Stimulated activated CD8-positive, alpha-beta memory T cell treated with anti-CD3 and anti-CD28 coated beads, Interleukin-12 subunit alpha, Interleukin-12 subunit beta, amount 100 ng/mL, for 24 hours (primary cell): ENCODE measurements around the gene HDAC3.
"Not testable (repeated sequence)": the region's sequence is repeated elsewhere in the genome, so short reads cannot be mapped to it uniquely, and the experiment has no call there.

ENCODE experiments used
- DNase-seq: peaks from one replicate; pipeline ENCODE4 v3.0.0-alpha.2; 2020; ENCODE audit errors: extremely low read depth

The HDAC3 gene

GRCh38 chr5:141634720-141635119 lies 1.9 kb downstream of the HDAC3 start:
- no peak for DNase-seq

- DNase-seq = no peak
These were observed 2.6 kb downstream of the HDAC3 start for GRCh38 chr5:141633871-141634561.

DNA sequence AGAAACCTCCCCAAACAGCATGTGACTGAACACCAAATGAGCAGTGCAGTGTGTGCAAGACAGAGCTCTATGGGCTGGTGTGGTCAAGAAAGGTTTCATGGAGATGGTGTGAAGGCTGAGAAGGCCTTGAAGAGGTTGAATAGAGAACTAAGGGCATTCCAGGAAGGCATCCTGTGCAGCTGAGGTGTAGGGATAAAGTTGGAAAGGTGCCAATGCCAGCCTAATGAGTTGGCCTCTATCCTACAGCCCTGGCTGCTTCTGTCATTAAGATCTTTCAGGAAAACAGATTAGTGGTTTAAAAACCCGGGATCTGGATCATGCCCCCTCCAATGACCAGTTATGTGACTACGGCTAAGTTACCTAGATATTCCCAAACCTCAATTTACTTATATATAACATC lies 4.0 kb downstream of the HDAC3 start:
- no peak for DNase-seq

DNA sequence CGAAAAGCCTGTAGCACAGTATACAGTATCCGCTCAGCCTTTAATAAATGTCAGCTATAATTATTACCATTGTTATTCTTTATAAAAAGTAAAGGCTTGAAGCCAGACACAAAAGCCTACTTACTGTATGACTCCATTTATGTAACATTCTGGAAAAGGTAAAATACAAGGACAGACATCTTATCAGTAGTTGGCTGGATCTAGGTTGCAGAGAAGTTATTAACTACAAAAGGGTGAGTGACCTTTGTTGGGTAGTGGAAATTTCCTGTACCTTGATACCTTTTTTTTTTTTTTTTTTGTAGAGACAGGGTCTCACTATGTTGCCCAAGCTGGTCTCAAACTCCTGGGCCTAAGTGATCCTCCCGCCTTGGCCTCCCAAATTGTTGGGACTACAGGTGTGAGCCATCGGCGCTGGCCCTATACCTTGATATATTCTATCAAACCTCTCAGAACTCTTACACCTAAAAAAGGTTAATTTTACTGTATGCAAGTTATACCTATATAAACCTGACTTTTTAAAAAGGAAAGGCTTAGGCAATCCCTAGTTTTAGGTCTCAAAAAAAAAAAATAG lies 6.0 kb downstream of the HDAC3 start:
- no peak for DNase-seq

DNA sequence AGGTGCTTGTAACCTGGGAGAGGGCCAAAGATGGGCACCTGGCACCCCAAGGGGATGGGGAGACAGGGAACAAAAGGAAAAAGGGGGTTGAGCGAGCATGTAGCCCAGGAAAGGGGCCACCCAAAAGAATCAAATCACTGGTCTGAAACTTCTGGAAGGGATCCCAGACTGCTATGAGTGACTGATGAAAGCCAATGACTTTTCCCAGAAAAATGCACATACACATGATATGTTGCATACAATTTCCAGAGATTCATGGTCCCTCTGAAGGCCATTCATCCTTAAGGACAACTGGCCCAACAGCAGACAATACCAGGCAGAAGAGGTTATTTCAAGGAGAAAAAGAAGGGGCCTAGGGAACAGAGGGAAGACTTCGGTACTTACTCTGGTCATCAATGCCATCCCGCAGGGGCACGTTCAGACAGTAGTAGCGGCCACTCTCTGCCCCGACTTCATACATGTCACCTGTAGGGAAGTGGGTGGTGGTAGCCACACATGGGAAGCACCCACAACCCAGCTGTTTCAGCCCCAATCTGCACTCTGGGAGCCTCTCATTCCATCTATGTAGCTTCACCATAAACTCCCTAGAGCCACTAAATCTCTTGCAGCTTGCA lies 8.4 kb downstream of the HDAC3 start:
- DNase-seq = no peak

DNA sequence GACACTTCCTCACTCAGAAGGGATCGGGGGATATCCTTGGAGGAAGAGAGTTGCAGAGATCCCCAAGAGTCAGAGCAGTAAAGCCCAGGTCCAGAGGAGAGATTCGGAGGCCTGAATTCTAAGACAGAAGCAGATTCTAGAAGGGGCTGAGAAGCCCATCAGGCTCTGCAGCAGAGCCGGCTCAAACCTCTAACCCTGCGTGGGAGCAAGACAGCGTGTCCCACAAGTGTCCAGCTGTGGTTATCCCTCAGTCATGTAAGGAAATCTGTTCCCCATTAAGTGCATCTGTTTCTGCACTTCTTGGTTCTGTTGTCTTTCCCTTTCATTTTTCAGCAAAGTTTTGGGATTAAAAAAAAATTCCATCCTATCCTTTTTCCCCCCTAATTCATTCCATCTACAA lies 13.0 kb downstream of the HDAC3 start:
- DNase-seq = no peak

GRCh38 chr5:141623186-141623585 lies 13.5 kb downstream of the HDAC3 start:
- DNase-seq = no peak

DNA sequence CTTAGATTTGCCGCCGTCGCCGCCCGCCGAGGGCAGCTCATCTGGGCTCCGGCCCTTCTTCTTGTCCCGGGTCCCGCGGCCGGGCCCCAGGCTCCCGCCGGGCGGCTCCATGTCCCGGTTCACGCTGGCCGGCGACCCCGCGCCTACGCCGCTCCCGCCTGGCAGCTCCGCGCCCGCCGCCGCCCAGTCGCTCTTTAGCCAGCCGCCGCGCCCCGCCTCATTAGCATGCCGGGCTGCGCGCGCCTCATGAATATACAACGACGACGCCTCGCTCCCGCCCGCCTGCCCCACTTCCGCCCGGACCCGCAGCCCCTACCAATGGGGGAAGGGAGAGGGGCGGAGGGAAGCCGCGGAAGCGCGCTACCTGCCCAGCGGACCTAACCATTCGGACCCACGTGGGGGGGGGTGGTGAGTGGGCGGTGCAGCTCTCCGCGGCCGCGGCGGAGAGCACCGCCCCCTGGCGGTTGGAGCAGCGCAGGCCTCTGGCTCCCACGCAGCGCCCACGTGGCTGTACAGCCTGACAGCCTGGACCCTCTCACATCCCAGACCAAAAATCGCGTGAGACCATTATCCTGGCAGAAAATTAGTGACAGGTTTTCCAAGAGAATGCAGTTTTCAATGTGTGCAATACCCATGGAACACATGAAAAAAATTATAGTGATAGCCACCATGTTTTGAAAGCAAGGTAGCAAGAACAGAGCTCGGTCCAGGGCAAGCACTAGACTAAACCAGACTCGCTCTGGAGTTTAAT lies 17.7 kb downstream of the HDAC3 start, which contains the start of gene DIAPH1:
Gene DIAPH1 (minus strand): TSS at position 197 of the 751 bp plus-strand sequence. CDS start 86 bp downstream, at position 111.
- DNase-seq = peak; percentile 98

DNA sequence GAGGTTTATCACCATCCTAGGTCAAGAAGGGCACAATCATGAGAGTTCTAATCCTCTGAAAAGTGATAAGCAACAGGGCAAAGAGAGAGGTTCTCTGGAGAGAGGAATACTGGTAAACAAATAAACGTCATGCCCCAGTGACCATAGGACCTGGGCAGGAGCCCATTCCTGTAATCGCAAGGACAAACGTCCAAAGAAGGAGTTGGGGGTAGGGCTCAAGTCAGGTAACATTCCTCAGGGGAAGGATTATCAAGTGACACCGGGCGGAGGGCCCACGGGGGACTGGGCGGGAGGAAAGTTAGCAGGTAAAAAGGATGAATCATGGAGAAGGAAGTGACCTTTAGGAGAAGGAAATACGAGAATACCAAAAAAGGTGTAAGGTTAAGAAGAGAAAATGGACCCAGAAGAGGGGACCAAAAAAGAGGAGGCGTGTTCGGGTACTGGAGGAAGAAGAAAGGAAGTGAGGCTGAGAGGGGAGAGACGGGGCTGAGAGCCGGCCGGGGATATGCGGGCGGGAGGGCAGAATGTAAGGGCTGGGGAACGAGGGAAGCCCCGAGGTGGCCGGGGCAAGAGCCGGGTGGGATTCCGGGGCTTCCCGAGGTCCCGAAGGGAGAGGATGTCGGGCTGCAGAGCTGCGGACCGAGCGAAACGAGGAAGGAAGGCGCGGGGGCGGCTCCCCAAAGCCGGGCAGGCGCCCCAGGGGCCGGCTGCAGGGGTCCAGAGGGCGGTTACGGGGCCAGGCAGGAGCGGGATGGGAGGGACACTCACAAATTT lies 18.4 kb downstream of the HDAC3 start:
- no peak for DNase-seq

GRCh38 chr5:141617682-141618029 lies 19.0 kb downstream of the HDAC3 start:
- DNase-seq = no peak

DNA sequence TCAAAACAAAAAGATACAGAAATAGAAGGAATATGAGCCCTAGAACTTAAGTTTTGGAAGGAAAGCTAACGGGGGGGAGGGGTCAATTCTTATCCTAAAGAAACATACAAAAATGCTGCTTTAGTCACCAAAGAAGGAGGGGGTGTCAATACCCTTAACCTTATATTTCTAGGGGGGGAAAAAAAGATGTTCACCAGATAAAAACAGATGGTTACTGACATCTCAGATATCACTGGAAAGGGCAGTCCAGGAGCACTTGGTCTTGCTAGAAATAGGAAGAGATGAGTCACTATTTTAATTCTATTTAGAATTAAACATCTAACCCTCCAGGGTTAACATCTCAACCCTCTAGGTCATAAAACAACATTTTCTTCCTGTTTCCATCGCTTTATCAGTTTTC lies 19.5 kb downstream of the HDAC3 start:
- DNase-seq = no peak

DNA sequence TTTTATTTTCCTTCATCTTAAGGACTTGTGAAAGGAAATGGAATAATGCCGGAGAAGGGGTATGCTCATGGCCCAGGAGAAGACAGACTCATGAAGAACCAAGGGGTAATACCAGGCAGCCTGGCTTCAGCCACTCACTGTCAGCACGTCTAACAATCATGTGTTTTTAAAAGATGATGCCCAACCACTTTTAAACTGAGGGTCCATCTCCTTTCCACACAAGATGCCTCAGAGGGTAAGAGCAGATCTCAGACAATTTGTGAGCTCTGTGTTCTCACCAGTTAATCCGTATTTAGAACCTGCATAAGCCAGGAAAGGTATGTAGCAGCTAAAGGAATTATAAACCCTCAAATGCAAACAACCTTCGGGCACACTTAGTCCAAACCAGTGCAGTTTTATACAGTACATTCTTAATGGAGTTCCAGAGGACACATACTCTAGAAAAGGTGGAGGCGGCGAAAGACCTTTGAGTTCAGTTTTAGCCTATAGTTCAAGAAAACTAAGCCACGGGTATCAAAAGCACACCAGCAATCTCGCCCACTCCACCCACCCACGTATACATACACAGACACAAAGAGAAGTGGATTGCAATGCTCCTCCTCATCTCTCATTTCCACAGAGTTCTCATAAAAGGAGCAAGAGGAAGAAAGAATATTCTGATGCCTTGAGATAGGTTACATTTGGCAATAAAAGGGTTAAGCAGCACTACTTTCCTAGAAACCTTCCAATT lies 20.5 kb downstream of the HDAC3 start:
- no peak for DNase-seq

- no peak for DNase-seq
These were observed 23.3 kb downstream of the HDAC3 start for GRCh38 chr5:141613344-141613743.

- no peak for DNase-seq
These were observed 25.4 kb downstream of the HDAC3 start for GRCh38 chr5:141611289-141611688.

DNA sequence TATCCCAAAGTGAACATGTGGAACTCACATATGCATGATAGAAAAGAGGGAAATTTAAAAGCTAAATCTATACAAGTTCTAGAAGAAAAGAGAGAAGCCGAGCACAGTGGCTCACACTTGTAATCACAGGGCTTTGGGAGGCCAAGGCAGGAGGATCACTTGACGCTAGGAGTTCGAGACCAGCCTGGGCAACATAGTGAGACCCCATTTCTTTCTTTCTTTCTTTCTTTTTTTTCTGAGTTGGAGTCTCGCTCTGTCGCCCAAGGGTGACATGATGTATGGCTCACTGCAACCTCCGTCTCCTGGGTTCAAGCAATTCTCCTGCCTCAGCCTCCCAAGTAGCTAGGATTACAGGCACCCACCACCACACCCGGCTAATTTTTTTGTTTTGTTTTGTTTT lies 26.7 kb downstream of the HDAC3 start:
- DNase-seq = not testable (repeated sequence)

DNA sequence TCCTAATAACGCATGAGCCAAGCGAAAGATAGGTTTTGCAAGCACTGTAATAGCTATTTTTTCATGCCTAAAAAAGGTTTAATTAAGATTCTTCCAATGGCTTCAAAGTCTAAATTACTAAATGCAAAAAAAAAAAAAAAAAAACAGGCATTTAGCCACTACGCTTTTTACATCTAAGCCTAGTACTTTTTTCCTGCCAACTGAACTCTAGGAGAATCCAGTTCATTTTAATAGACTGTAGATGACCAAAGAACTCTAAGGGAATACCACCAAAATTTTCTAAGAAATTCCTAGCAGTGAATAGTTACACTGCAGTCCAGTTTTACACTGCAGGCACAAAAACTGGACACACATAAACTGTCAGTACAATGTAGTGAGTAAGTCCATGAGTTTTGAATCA lies 27.6 kb downstream of the HDAC3 start:
- no peak for DNase-seq

DNA sequence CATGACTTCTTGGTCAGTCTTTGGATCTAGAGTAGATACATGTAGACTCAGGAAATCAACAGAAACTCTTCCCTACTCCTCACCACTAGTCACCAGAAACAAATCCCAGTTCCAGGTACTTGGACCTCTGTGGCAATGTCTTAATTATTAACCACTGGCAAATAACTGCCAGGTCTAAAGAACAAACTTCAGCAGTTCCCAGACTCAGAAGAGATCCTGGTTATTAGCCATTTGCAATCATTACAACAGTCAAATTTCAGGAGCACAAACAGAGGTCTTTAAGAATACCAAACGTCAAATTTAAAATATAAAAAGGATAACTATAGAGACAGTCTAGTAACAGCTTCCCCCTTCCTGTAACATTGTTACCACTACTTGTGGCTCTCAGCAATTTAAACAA lies 28.1 kb downstream of the HDAC3 start:
- DNase-seq = no peak

- no peak for DNase-seq
These were observed 28.6 kb downstream of the HDAC3 start for GRCh38 chr5:141608046-141608445.

GRCh38 chr5:141605523-141606277 lies 30.9 kb downstream of the HDAC3 start:
- DNase-seq = peak; percentile 35

GRCh38 chr5:141603923-141604717 lies 32.5 kb downstream of the HDAC3 start:
- no peak for DNase-seq
